Left lung (tissue), 10 donors: Measurements from ENCODE around the gene RIC3. TPM values are rescaled to one million over a fixed set of nuclear protein-coding genes. Genes with fewer than 3 reads are reported as not detected.

Source experiments
- ATAC-seq: fragments of 200-7000 bp; cut with Tn5 transposase; one replicate; pipeline ENCODE4 v1.9.1; 2020; ENCODE audit warnings: moderate library complexity
- DNase-seq, 4 donors: peaks; one replicate each; pipeline ENCODE4 v3.0.0-alpha.2; 2013 to 2020
- H3K27ac ChIP-seq, 2 donors: fragments of 200-600 bp; sonication (generic) in 1 of 2; one replicate each; pipeline versions ENCODE4 v1.5.0 to v1.8.0; 2020 to 2021
- H3K27me3 ChIP-seq, 2 donors: fragments of 200-600 bp; sonication (generic) in 1 of 2; one replicate each; pipeline versions ENCODE4 v1.5.0 to v1.8.0; 2020 to 2021
- H3K36me3 ChIP-seq, 2 donors: fragments of 200-600 bp; sonication (generic) in 1 of 2; one replicate each; pipeline versions ENCODE4 v1.5.0 to v1.8.0; 2020 to 2021
- H3K4me1 ChIP-seq, 2 donors: fragments of 200-600 bp; one replicate each; pipeline ENCODE4 v1.8.0; 2021
- H3K4me3 ChIP-seq, 2 donors: fragments of 200-600 bp; sonication (generic) in 1 of 2; one replicate each; pipeline versions ENCODE4 v1.5.0 to v1.8.0; 2020 to 2021; ENCODE audit warnings: mild to moderate bottlenecking in 1 of 2
- H3K9me3 ChIP-seq, 2 donors: fragments of 200-600 bp; sonication (generic) in 1 of 2; one replicate each; pipeline versions ENCODE4 v1.5.0 to v1.8.0; 2020 to 2021
- intact Hi-C, 2 donors: fragments of 100-400 bp; cut with DNase I; formaldehyde crosslinking; loops; one replicate each; pipeline versions ENCODE4 v1.11.2 to v1.14.2; 2022
- polyA plus RNA-seq, 6 donors: library from polyadenylated mRNA; unstranded; fragments of 120-200 nt; gene quantifications; one replicate each; pipeline ENCODE4 v1.2.1, GENCODE V29; 2013; ENCODE audit not compliant: insufficient read length in 6 of 6
- total RNA-seq, 2 donors: library from RNA; stranded (reverse); fragmentation: NEBNext Ultra II Directional; extraction: Animal tissue kit (Norgen Biotek cat#: 25700); gene quantifications; one replicate each; pipeline ENCODE4 v1.2.1, GENCODE V29; 2021
- TF ChIP-seq, protein P1 (sequence below), 2 donors: fragments of 200-600 bp; sonication (generic) in 1 of 2; IDR thresholded peaks; one replicate each; pipeline versions ENCODE4 v1.5.0 to v1.8.0; 2021; ENCODE audit warnings: antibody characterized with exemption in 2 of 2
- donor health status: DM: no; HTN: yes; CAD: no.
- donor health status: DM: no; HTN: no; CAD: no.

Gene RIC3
- total and polyA plus RNA-seq, 8 donors: 2.2 to 8.6 (median 3.2) TPM

DNA sequence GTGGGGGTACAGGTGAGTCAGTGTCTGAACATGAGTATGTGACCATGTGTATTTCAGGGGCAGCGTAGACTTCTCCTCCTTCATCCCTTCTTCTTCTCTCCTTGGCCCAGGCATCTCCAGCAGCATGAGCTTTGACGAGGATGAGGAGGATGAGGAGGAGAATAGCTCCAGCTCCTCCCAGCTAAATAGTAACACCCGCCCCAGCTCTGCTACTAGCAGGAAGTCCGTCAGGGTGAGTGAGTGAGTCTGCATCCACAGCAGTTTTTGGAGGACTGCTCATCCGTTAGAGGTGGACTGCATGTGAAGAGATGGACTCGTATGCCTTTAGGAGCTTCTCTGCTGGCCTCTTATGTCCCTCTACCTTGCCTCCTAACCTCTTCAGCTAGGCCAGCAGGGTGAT is 72.2 kb downstream of the RIC3 start:
- TF ChIP-seq, protein P1, sequence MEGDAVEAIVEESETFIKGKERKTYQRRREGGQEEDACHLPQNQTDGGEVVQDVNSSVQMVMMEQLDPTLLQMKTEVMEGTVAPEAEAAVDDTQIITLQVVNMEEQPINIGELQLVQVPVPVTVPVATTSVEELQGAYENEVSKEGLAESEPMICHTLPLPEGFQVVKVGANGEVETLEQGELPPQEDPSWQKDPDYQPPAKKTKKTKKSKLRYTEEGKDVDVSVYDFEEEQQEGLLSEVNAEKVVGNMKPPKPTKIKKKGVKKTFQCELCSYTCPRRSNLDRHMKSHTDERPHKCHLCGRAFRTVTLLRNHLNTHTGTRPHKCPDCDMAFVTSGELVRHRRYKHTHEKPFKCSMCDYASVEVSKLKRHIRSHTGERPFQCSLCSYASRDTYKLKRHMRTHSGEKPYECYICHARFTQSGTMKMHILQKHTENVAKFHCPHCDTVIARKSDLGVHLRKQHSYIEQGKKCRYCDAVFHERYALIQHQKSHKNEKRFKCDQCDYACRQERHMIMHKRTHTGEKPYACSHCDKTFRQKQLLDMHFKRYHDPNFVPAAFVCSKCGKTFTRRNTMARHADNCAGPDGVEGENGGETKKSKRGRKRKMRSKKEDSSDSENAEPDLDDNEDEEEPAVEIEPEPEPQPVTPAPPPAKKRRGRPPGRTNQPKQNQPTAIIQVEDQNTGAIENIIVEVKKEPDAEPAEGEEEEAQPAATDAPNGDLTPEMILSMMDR (IDR thresholded peaks at IDR 0.05): no peak
- H3K9me3 ChIP-seq: no peaks in the 10 kb centered on the region
- H3K4me3 ChIP-seq: no peak overlapping the region
- H3K36me3 ChIP-seq: no peaks in the 10 kb centered on the region
- intact Hi-C loops: loop anchor here in 1 of 2 donors (5.0 kb wide), 1 partner anchor 89 kb away; no protein-coding TSS in a partner anchor
- ATAC-seq: no peak
- H3K27ac ChIP-seq: no peak overlapping the region
- no peaks in the 10 kb centered on the region for H3K4me1 ChIP-seq
- H3K27me3 ChIP-seq: no peaks in the 10 kb centered on the region
- no peak for DNase-seq

DNA sequence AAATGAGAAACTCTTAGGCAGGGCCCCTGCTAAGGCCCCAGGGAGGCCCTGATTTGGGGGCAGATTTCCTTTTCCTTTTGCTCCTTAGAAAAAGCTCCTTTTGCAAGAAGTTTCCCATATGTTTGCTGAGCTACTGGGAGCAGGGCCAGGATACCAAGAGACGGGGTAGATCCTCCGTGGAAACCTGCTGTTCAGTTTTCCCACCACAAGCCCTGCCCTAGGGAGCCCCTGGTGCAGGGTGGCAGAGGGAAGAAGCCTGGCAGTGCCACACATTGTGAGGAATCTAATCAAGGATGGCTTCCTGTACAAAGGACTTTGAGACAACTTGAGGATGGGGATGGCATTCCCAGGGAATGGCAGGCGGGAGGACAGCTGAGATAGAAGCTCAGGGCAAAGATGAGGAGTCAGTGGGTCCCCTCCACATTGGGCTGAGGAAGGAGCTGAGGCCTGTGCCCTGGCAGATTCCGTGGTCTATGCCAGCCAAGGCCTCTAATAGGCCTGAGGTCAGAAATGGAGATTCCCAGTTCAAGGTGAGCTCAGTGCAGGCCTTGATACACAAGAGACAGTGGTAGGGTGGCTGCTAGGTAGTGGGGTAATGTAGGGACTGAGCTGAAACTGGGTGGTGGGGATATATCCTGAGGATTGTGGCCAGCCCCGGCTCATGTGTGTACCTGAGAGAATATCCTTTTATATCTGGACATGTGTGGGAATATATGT is 72.9 kb downstream of the RIC3 start:
- Histone ChIP-seq H3K4me1 (no peaks in the 10 kb centered on the region), H3K27me3 (no peaks in the 10 kb centered on the region), H3K36me3 (no peaks in the 10 kb centered on the region), H3K4me3 (no peak overlapping the region), H3K9me3 (no peaks in the 10 kb centered on the region), H3K27ac (no peak overlapping the region)
- ATAC-seq (no peak), DNase-seq (no peak)
- intact Hi-C loops: loop anchor here in 1 of 2 donors (5.0 kb wide), 1 partner anchor 89 kb away; no protein-coding TSS in a partner anchor
- TF ChIP-seq, protein P1 (IDR thresholded peaks at IDR 0.05): no peak

DNA sequence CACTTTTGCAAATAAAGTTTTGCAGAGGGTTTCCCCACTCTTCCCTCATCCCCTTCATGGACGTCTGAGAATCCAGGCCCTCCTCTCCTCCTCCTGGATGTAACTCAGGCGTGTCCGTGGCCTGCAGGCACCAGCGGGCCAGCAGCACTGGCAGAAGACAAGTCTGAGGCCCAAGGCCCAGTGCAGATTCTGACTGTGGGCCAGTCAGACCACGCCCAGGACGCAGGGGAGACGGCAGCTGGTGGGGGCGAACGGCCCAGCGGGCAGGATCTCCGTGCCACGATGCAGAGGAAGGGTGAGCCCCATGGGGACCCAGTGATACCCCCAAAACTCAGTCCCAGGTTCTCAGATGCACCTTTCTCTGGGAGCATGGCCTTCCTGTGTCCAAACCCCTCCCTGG is 73.5 kb downstream of the RIC3 start:
- DNase-seq: no peak
- Histone ChIP-seq H3K27ac (no peak overlapping the region), H3K4me3 (no peak overlapping the region), H3K36me3 (no peaks in the 10 kb centered on the region), H3K27me3 (no peaks in the 10 kb centered on the region), H3K4me1 (no peaks in the 10 kb centered on the region), H3K9me3 (no peaks in the 10 kb centered on the region)
- intact Hi-C loops: loop anchor here in 1 of 2 donors (5.0 kb wide), 1 partner anchor 88 kb away; no protein-coding TSS in a partner anchor
- TF ChIP-seq, protein P1 (IDR thresholded peaks at IDR 0.05): no peak
- no peak for ATAC-seq

DNA sequence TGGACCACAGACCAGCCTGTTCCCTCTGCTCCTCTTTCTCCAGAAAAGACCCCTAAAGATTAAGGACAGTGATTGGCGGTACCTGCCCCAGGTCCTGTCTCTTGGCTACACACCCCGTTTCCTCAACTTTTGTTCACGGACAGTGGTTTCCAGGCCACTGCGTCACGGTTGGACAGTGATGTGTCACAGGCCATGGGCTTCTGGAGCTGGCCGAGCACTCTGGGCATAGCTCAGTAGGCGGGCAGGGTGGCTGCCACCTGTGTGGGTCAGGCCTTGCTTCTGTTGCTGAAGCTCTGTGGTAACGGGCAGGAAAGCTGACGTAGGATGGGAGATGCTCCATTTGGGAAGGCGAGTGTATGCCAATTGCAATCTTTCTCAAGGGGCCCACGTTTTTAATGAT is 74.2 kb downstream of the RIC3 start:
- no peak for DNase-seq
- no peak overlapping the region for H3K27ac ChIP-seq
- intact Hi-C loops: loop anchor here in 1 of 2 donors (5.0 kb wide), 1 partner anchor 87 kb away; no protein-coding TSS in a partner anchor

DNA sequence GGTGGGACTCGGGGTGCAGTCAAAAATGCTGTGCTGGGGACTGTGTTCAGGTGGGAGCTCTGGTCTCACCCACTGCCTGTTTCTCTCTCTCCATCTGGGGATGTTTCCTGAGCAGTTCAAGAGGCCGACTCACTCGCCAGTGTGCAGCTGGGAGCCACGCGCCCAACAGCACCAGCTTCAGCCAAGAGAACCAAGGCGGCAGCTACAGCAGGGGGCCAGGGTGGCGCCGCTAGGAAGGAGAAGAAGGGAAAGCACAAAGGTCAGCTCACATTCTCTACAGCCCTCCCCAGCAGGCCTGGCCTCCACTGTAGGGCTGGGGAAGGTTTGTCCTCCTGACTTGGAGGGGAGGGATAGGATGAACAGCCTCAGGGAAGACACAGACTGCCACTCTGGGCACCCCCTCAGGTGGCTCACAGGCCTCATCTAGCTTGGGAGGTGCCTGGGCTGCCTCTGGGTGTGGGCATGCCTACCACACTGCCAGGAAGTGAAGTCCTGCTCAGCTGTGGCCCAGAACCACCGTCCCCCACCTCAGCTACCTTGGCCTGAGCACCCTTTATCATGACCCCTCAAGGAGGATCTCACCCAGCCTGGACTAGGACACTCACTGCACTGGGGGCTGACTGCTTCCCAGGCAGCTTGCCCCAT is 74.8 kb downstream of the RIC3 start:
- intact Hi-C loops: no loop called here
- no peaks in the 10 kb centered on the region for H3K4me1 ChIP-seq
- no peak overlapping the region for H3K27ac ChIP-seq
- TF ChIP-seq, protein P1 (IDR thresholded peaks at IDR 0.05): no peak
- no peaks in the 10 kb centered on the region for H3K27me3 ChIP-seq
- H3K36me3 ChIP-seq: no peaks in the 10 kb centered on the region
- no peaks in the 10 kb centered on the region for H3K9me3 ChIP-seq
- no peak overlapping the region for H3K4me3 ChIP-seq
- DNase-seq: no peak
- no peak for ATAC-seq

More for the DNA sequence above, 74.2 kb downstream of the RIC3 start:
- H3K9me3 ChIP-seq: no peaks in the 10 kb centered on the region
- H3K4me3 ChIP-seq: no peak overlapping the region
- TF ChIP-seq, protein P1 (IDR thresholded peaks at IDR 0.05): no peak
- no peaks in the 10 kb centered on the region for H3K4me1 ChIP-seq
- H3K27me3 ChIP-seq: no peaks in the 10 kb centered on the region
- no peak for ATAC-seq
- no peaks in the 10 kb centered on the region for H3K36me3 ChIP-seq
